GM19438 (cell line): ENCODE results near the gene TNNI2.

ENCODE experiments used
- ATAC-seq: cut with Tn5 transposase; IDR thresholded peaks from one replicate; pipeline ENCODE4 v1.9.1; 2021; ENCODE audit warnings: low read depth; ENCODE audit not compliant: unreplicated experiment

TNNI2 gene

GRCh38 chr11:1844221-1845094, 5.7 kb downstream of the TNNI2 start:
- ATAC-seq = no peak

GRCh38 chr11:1845095-1845429, 6.3 kb downstream of the TNNI2 start:
- no peak for ATAC-seq

- no peak for ATAC-seq
Measured at GRCh38 chr11:1845561-1846452, 7.0 kb downstream of the TNNI2 start.

GRCh38 chr11:1846453-1846932, 7.7 kb downstream of the TNNI2 start:
- ATAC-seq = no peak

- ATAC-seq = no peak
Measured at GRCh38 chr11:1847006-1847735, 8.4 kb downstream of the TNNI2 start.

GRCh38 chr11:1847926-1848639, 9.3 kb downstream of the TNNI2 start:
- ATAC-seq = no peak

GRCh38 chr11:1848640-1849430, 10.1 kb downstream of the TNNI2 start:
- ATAC-seq = no peak

- ATAC-seq = no peak
Measured at GRCh38 chr11:1851468-1852180, 12.8 kb downstream of the TNNI2 start.

- ATAC-seq = no peak
Measured at GRCh38 chr11:1852271-1852876, 13.6 kb downstream of the TNNI2 start.

GRCh38 chr11:1852877-1853276, 14.1 kb downstream of the TNNI2 start, which contains the start of gene LSP1:
LSP1 (plus strand) TSS chr11:1853084; CDS start chr11:1853145, 61 bp downstream.
- ATAC-seq = peak; percentile 43

GRCh38 chr11:1853376-1854131, 14.8 kb downstream of the TNNI2 start:
- ATAC-seq = no peak

- peak; percentile 17 for ATAC-seq
Measured at GRCh38 chr11:1854132-1854948, 15.6 kb downstream of the TNNI2 start.

GRCh38 chr11:1854949-1855885, 16.4 kb downstream of the TNNI2 start:
- ATAC-seq = peak; percentile 43

GRCh38 chr11:1855886-1856265, 17.1 kb downstream of the TNNI2 start:
- ATAC-seq = no peak

GRCh38 chr11:1856306-1857005, 17.7 kb downstream of the TNNI2 start:
- ATAC-seq = no peak
